ENCODE data around the gene FAR1.

The FAR1 gene

DNA sequence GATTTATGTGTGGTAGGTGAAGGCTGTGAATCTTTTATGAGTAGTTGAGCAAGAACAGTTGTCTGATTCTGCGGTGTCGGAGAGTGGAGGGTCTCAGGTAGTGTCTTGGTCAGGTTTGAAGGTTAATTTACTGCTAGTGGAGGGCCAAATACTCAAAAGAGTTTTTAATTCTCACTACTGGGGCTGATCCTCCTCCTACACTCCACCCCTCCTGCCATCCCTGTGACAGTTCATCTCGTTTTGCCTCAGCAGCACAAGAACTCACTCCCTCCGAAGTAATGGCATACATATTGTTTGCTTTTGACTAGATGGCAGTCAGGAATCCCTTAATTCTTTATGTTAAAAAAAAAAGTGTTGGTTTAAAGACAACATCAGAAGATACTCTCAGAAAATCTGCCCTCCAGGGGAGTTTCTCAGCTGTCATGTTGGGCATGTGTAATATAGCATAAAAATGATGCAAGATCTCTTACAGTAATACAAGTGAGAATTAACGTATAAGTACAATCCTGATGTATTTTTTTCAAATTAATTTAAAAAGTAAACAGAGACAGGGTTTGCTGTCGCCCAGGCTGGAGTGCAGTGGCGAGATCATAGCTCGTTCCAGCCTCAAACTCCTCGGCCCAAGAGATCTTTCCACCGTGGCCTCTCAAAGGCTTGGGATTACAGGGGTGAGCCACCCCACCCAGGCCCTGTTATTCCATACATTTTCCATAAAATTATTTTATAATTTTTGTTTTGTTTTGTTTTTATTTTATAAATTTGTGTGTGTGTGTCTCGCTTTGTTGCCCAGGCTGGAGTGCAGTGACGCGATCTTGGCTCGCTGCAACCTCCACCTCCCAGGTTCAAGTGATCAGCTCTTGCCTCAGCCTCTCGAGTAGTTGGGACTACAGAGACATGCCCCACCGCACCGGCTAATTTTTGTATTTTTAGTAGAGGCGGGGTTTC lies 1.3 kb downstream of the FAR1 start:
- DNase-seq (ENCODE audit: low spot score): no peak

- no peak for DNase-seq (ENCODE audit: low spot score)
Observed at GRCh38 chr11:13672576-13673210, 4.2 kb downstream of the FAR1 start.

DNA sequence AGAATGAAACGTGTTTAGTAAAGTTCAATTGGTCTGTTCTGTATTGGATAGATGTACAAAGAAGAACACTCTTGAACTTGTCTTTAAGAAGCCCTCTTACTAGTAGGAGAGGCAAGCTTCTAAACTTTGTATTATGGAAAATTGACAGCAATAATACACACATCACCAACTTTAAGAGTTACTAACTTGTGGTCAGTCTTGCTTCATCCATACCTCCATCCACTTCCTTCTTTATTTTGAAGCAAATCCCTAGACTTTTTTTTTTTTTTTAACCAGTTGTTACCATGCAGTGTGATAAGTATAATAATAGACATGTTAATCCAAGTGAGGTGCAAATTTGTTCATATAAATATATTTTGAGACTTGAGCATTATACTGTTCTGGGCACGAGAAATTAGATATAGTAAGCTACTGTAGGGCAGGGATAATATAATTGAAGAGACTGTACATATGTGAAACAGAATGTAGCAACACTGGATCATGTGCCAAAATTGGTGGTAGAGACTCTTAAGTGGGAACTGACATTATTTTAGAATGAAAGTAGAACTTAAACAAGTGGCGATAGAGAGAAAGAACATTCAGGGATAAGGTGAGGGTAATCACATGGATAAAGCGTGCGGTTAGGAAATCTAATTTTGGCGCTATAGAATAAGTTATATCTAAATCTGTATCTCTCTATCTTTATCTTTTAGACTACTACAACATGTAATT lies 6.5 kb downstream of the FAR1 start:
- no peak for DNase-seq (ENCODE audit: low spot score)

GRCh38 chr11:13676576-13676975 lies 8.1 kb downstream of the FAR1 start:
- DNase-seq (ENCODE audit: low spot score): no peak

DNA sequence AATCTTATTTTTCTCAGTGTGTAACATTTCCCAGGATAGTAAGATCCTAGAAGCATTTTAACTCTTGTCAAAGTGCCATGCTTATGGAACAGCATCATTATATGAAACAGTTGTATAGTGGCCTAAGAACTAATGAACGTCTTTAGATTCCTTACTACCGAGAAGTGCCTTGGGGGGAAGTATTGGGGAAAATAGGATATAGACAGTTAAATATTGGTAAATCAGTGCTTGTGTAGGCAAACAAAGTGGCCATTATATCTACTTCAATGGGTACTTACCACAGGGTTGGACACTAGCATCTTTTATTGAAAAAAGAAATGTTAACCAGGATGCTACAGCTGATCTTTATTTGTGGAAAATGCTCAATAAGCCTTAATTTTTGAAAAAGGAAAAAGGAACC lies 11.3 kb downstream of the FAR1 start:
- no peak for DNase-seq (ENCODE audit: low spot score)

- DNase-seq (ENCODE audit: low spot score): no peak
Observed at GRCh38 chr11:13680501-13681264, 12.2 kb downstream of the FAR1 start.

DNA sequence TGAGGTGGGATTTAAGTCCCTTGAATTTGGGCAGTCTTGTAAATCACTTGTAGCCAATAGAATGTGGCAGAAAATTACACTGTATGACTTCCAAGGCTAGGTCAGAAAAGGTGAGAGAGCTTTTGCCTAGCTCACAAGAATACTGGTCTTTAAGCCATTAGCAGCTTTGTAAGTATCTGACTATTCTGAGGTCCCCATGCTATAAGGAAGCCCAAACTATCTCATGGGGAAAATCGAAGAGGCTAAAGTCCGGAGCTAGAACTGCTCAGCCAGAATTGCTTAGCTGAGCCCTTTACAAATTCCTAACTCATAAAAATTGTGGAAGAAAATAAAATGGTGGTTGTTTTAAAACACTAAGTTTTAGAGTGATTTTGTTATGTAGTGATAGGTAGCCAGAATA lies 13.0 kb downstream of the FAR1 start:
- DNase-seq (ENCODE audit: low spot score): no peak

- no peak for DNase-seq (ENCODE audit: low spot score)
Observed at GRCh38 chr11:13682212-13682611, 13.7 kb downstream of the FAR1 start.

DNA sequence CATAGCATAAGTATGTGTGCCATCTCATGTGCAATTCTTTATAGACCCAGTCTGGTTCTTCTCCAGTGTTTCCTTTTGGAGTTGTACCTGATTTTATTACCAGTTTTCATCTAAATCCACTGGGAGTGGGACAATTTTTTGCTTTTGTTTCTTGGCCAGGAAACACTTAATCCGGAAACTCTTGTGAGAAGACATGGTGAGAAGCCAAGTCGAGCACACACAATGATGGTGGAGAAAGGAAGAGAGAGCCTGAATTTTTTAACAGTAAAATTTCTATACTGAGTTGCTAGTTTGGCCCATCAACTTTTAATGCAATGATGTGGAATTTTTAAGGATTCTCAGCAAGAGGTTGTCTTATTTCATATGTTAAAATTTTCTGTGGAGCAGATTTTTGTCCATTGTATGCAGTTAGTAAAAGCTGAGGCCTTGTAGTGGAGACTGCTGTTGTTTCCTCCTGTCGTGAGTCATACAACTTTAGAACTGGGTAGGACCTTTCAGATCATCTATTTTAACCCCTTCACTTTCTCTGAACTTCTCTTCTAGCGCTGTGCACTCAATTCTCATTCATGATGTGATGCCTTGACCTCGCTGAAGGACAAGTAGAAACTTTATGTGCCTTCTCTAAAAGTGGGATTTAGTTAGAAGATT lies 17.1 kb downstream of the FAR1 start:
- DNase-seq (ENCODE audit: low spot score): peak; percentile 47

DNA sequence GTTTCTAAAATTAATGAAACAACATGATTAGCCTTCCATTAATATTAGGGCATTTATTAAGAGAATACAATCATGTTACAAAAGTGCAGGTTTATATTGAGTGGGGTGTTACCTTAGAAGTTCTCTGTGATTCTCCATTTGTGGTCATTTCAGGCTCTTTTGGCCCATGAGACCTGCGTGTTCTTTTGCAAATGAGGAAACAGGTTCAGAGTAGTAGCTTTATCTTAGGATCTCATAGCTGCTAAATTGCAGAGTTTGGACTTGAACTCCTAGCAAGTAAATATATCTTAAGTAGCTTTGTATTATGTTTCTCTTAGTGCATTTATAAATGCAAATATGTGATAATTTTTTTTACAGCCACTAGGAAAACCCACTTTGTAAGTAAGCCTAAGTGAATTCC lies 18.3 kb downstream of the FAR1 start:
- DNase-seq (ENCODE audit: low spot score): no peak

- no peak for DNase-seq (ENCODE audit: low spot score)
Observed at GRCh38 chr11:13687271-13687670, 18.8 kb downstream of the FAR1 start.

DNA sequence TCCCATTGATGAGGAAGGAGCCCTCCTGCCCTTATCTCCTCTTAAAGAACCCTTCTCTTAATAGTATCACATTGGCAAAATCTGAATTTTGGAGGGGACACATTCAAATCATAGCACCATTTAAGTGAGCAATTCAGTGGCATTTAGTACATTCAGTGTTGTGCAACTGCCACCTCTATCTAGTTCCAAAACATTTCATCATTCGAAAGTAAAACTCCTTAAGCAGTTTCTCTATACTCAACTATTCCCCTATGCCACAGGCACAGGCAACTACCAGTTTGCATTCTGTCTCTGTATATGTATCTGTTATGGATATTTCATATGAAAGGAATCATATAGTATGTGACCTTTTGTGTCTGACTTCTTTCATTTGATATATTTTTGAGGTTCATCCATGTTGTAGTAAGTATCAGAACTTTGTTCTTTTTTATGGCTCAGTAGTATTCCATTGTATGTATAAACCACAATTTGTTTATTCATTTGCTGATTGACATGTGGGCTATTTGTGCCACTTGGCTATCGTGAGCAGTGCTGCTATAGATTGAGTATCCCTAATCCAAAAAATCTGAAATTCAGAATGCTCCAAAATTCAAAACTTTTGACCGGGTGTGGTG lies 22.9 kb downstream of the FAR1 start:
- DNase-seq (ENCODE audit: low spot score): no peak

GRCh38 chr11:13692172-13692571 lies 23.7 kb downstream of the FAR1 start:
- DNase-seq (ENCODE audit: low spot score): no peak

DNA sequence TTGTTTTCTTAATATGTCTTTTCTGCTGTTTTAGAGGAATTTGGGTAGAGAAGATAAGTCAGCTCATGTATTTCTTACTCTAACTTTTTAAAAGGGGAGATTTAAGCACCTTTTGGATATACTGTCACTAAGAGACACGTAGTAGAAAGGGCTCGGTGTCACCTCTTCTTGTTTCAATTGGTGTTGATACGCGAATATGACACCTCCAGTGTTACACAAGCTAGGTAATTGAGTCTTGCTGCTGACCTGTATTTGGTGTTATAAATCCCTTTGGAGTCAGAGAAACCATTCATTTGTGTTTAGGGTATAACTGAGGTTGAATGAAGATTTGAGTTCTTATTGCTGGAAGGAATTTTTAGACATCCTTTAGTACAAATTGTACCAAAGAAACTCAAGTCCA lies 25.6 kb downstream of the FAR1 start:
- DNase-seq (ENCODE audit: low spot score): no peak

- no peak for DNase-seq (ENCODE audit: low spot score)
Observed at GRCh38 chr11:13695886-13696285, 27.4 kb downstream of the FAR1 start.

GRCh38 chr11:13697710-13698109 lies 29.2 kb downstream of the FAR1 start:
- DNase-seq (ENCODE audit: low spot score): no peak

DNA sequence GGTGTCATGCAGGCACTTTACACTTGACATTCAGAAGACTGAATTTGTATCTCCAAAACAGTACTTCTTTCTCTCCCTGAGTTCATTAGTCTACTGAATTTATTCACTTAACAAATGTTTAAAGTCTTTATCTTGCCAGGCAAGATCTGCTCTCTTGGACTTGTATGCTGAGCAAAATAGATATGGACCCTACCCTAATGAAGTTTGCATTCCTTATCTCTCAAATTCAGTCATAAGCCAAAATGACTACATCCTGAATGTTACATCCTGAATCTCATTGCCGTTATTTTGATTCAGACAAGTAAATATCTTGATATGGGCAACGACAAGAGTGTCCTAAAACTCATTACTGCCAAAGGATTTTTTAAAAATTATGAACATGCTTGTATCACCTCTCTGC lies 29.7 kb downstream of the FAR1 start:
- DNase-seq (ENCODE audit: low spot score): no peak

- no peak for DNase-seq (ENCODE audit: low spot score)
Observed at GRCh38 chr11:13699041-13699440, 30.6 kb downstream of the FAR1 start.

DNA sequence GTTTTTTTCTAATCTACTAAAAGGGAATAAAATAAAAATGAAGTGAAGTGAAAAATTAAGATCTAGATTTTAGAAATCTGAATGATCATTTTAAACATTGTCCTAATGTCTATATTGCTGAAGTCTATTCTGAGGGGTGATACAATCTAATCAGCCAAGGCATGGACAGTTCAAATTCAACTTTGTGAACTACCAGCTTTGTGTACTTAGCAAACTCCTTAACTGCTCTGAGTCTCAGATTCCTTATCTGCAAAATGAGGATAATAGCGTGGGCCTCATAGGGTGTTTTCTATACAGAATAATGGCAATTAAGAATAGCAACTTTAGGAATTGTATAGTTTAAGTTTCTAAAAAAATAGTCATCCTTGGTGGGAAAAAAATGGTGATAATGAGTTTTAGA lies 31.4 kb downstream of the FAR1 start:
- DNase-seq (ENCODE audit: low spot score): no peak

GRCh38 chr11:13701506-13701905 lies 33.0 kb downstream of the FAR1 start:
- no peak for DNase-seq (ENCODE audit: low spot score)

DNA sequence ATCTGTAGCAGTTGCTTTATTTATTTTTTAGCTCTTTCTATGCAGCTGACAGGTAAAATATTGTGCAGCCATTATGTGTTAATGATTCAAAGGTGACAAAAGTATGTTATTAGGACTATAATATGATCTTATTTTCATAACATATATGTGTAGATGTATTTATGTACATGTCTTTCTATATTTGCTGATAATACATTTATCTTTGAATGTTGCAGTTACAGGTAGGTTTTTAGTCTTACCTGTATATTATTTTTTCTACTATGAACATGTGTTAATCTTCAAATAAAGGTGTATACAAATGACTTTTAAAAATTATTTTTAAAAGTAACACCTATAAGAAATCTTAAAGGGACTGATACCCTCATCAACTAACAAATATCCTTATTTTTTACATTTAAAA lies 33.6 kb downstream of the FAR1 start:
- DNase-seq (ENCODE audit: low spot score): no peak
